H54 (cell line): ENCODE data around the gene ISLR2.
A peak's percentile ranks its signal among the peaks of the same experiment; 100 is the strongest.
"Not testable (repeated sequence)": the region's sequence is repeated elsewhere in the genome, so short reads cannot be mapped to it uniquely, and the experiment has no call there.

Source experiments
- DNase-seq: peaks from one replicate; pipeline ENCODE4 v3.0.0; 2011; ENCODE audit warnings: low spot score, mixed read lengths; ENCODE audit not compliant: insufficient read length
- FAIRE-seq: peaks from 3 replicates; lab custom pipeline; 2011; peaks lifted over from hg19 to GRCh38; lab: Jason Lieb, UNC
- POLR2A ChIP-seq: IDR thresholded peaks from 2 replicates; pipeline ENCODE4 v1.6.1; 2011; ENCODE audit warnings: low read depth, mild to moderate bottlenecking, low read length

ISLR2 gene

GRCh38 chr15:74130155-74130848 lies at the start of gene ISLR2:
ISLR2 (plus strand) TSS chr15:74130586; CDS start chr15:74132755, 2,169 bp downstream.
- DNase-seq: no peak
- no peak for FAIRE-seq
- TF ChIP-seq POLR2A: no peak

GRCh38 chr15:74082450-74082849 lies 47.9 kb upstream of the ISLR2 start, which contains the start of gene GOLGA6A:
GOLGA6A (minus strand) TSS chr15:74082550; CDS start chr15:74082509, 41 bp downstream.
- FAIRE-seq, DNase-seq: not testable (repeated sequence)

- not testable (repeated sequence) for FAIRE-seq, DNase-seq
Observed at GRCh38 chr15:74094567-74094966, 35.8 kb upstream of the ISLR2 start.

GRCh38 chr15:74095610-74096009 lies 34.8 kb upstream of the ISLR2 start:
- FAIRE-seq, DNase-seq: not testable (repeated sequence)

- FAIRE-seq, DNase-seq: not testable (repeated sequence)
Observed at GRCh38 chr15:74096753-74097474, 33.5 kb upstream of the ISLR2 start.

GRCh38 chr15:74099963-74100733 lies 30.2 kb upstream of the ISLR2 start:
- not testable (repeated sequence) for FAIRE-seq
- DNase-seq: peak; percentile 50

GRCh38 chr15:74108111-74108510 lies 22.3 kb upstream of the ISLR2 start:
- DNase-seq (no peak), FAIRE-seq (no peak)
- TF ChIP-seq POLR2A: no peak

- not testable (repeated sequence) for FAIRE-seq, DNase-seq
Observed at GRCh38 chr15:74108611-74109010, 21.8 kb upstream of the ISLR2 start.

- no peak for TF ChIP-seq POLR2A
- FAIRE-seq: no peak
- DNase-seq: no peak
Observed at GRCh38 chr15:74109713-74110112, 20.7 kb upstream of the ISLR2 start.

GRCh38 chr15:74120426-74120825 lies 10.0 kb upstream of the ISLR2 start:
- DNase-seq (no peak), FAIRE-seq (no peak)
- TF ChIP-seq POLR2A: no peak

GRCh38 chr15:74121039-74121438 lies 9.3 kb upstream of the ISLR2 start:
- FAIRE-seq (no peak), DNase-seq (no peak)
- no peak for TF ChIP-seq POLR2A

- no peak for DNase-seq
- no peak for TF ChIP-seq POLR2A
- no peak for FAIRE-seq
Observed at GRCh38 chr15:74121858-74122257, 8.5 kb upstream of the ISLR2 start.

GRCh38 chr15:74122403-74123130 lies 7.8 kb upstream of the ISLR2 start:
- FAIRE-seq: no peak
- TF ChIP-seq POLR2A: no peak
- DNase-seq: no peak

GRCh38 chr15:74123131-74123429 lies 7.3 kb upstream of the ISLR2 start:
- no peak for FAIRE-seq
- no peak for TF ChIP-seq POLR2A
- no peak for DNase-seq
